ENCODE measurements around the gene MOGAT3. TPM values are rescaled to one million over a fixed set of nuclear protein-coding genes. Genes with fewer than 3 reads are reported as not detected.
A peak's percentile ranks its signal among the peaks of the same experiment; 100 is the strongest.

The MOGAT3 gene, protein sequence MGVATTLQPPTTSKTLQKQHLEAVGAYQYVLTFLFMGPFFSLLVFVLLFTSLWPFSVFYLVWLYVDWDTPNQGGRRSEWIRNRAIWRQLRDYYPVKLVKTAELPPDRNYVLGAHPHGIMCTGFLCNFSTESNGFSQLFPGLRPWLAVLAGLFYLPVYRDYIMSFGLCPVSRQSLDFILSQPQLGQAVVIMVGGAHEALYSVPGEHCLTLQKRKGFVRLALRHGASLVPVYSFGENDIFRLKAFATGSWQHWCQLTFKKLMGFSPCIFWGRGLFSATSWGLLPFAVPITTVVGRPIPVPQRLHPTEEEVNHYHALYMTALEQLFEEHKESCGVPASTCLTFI
- 1 to 10 TPM in 1 of 3 donors, under 1 TPM in 2; 0.83 to 1.7 (median 0.90) TPM for polyA plus RNA-seq (ENCODE audit: insufficient read length in 3 of 3)
- long read RNA-seq, donor 1: 0 reads
- long read RNA-seq, donor 2: 0 reads
- long read RNA-seq, donor 3: 0 reads
- long read RNA-seq, donor 4: 0 reads
- long read RNA-seq, donor 5: 0 reads
- long read RNA-seq, donor 6: 0 reads
- long read RNA-seq, donor 7: 0 reads
- long read RNA-seq, donor 8: 0 reads
- long read RNA-seq, donor 9, partial matches to known transcripts: 0 of 1 reads
- long read RNA-seq, donor 9, other reads (novel, unspliced or antisense): 0 of 1 reads
- long read RNA-seq, donor 10: 0 reads
- long read RNA-seq, donor 11: 0 reads
- long read RNA-seq, donor 12: 0 reads
- long read RNA-seq, donor 13: 0 reads
- long read RNA-seq, donor 14: 0 reads
- long read RNA-seq, donor 15, partial matches to known transcripts: 0 of 1 reads
- long read RNA-seq, donor 15, other reads (novel, unspliced or antisense): 0 of 1 reads
- long read RNA-seq, donor 16: 0 reads

DNA sequence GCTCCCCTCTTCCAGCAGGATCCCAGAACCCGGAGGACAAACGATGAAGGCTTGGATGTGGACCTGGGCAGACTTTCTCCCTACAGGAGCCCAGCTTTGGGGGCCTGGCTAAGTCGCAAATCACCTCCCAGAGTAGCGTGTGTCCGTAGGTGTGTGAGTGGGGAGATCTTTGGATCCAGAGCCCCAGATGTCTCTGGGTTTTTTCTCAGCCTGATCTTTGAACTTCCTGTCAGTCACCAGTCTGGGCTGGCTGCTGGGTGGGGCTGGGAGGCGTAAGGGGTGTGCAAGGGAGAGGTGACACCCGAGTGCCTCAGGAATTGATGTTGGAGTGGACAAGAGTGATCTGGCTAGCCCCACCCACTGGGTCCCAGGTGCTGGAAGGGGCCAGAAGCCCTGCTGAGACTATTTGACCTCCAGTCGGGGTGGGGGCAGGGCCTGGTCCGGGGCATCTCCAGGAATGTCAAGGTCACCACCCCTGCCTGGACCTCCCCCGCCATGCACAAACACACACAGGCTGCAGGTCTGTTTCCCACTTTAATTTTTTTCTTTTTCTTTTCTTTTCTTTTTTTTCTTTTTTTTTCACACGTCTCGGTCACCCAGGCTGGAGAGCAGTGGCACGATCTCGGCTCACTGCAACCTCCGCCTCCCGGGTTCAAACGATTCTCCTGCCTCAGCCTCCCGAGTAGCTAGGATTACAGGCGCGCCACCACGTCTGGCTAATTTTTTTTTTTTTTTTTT is at the start of gene MOGAT3:
Gene MOGAT3, minus strand, starts transcription at position 175 of the 738 bp plus-strand sequence. CDS start 182 bp downstream, outside the sequence.
- DNase-seq: no peak

GRCh38 chr7:101250324-101250723 is 49.5 kb upstream of the MOGAT3 start:
- DNase-seq: no peak

- no peak for DNase-seq
These were observed 47.4 kb upstream of the MOGAT3 start for GRCh38 chr7:101248276-101248675.

DNA sequence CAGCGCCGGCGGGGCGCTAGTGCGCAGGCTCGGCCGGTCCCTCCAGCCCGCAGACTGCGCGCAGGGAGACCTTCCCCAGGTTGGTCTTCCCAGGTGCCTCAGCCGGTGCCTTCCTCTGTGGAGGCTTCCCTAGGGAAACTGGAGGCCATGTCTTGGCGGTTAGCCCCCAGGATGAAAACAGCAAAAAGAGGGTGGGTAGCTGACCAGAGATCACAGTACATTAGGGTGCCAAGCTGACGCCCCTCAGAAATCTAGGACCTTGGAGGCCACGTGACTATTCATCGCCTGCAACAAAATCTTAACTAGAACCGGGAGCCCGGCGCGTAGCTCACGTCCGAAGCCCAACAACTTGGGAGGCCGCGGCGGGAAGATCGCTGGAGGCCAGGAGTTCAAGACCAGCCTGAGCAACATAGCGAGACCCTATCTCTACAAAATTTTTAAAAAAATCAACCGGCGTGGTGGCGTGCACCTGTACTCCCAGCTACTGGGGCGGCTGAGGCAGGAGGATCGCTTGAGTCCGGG is 44.4 kb upstream of the MOGAT3 start:
- no peak for DNase-seq

DNA sequence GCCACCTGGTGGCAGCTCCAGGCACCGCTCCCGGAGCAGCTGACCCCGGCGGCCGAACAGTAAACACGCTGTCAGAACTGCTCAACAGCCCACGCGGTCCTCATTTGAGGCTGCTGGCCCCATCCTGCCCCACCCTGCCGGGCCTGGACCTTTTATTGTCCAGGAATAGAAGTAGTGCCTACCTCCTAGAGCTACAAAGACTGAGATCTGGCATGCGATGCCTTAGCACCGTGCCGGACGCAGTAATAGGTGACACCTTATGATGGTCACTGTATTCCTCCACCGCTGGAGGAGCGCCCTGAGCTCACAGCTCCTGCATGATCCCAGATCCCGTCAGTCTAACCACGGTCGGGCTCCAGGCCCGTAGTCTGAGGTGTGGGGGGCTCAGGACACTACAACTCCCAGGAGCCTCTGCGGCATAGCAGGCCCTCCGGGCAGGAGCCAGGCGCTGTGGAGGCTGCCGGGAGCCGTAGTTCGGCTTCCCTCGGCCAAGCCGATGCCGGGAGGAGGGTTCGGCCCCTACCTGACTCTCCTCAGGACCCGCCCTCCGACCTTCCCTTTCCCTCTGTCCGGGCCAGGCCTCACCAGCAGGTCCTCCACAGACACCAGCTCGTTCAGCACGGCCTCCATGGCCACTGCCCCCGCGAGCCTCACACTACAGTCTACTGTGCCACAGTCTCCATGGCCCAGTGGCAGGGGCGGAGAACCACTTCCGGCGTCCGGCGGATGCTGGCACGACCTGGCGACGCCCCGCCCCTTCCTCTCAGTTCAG is 43.7 kb upstream of the MOGAT3 start, which contains the start of gene FIS1:
Gene FIS1, minus strand, starts transcription at position 707 of the 772 bp plus-strand sequence. Its CDS starts 77 bp downstream, at position 630.
- DNase-seq: peak; percentile 91

GRCh38 chr7:101243646-101244374 is 43.0 kb upstream of the MOGAT3 start:
- DNase-seq: no peak

DNA sequence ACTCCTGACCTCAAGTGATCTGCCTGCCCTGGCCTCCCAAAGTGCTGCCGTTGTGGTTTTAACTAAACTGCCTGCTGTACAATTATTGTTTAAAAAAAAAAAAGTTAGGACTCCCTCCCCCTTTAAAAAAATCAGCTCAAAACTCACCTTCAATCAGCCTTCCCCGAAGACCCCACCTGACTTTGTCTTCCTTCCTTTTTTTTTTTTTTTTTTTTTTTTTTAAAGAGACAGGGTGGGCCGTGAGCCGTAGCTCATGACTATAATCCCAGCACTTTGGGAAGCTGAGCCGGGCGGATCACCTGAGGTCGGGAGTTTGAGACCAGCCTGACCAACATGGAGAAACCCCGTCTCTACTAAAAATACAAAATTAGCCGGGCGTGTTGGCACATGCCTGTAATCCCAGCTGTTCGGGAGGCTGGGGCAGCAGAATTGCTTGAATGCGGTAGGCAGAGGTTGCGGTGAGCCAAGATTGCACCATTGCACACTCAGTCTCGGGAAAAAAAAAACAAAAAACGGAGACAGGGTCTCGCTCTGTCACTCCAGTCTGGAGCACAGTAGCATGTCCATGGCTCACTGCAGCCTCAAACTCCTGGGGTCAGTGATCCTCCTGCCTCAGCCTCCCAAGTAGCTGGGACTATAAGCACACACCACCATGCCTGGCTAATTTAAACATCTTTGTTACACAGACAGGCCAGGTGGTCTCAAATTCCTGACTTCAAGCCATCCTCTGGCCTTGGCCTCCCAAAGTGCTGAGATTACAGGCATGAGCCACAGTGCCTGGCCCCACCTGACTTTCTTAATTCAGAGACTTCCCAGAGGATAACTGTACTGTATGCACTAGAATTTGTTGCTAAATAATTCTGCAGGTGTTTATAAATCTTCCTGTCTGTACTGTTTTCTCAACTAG is 40.9 kb upstream of the MOGAT3 start:
- DNase-seq: no peak

DNA sequence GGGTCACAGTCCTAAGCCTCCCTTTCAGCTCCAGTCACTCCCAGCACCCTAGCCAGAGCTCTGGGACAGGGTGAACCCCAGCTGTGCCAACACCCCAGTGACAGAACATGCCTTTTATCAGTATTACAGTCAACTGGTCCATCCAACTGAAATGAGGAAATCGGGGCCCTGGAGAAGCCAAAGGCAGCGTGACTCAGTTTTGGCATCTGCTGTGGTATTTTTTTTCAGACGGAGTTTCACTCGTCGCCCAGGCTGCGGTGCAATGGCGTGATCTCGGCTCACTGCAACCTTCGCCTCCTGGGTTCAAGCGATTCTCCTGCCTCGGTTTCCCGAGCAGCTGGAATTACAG is 40.2 kb upstream of the MOGAT3 start:
- DNase-seq: no peak

- DNase-seq: no peak
These were observed 39.6 kb upstream of the MOGAT3 start for GRCh38 chr7:101240226-101241014.

DNA sequence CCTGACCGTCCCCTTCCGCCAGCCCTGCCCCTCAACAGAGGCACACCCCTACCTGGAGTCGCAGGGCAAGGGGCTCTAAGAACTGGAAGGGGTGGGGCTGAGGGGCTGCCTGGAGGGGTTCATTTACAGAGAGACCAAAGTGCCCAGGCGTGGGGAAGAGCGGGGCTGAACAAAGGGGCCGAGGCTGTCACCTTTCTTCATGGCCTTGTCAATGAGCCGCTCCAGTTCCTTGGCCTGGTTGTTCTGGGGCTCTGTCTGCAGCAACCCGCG is 39.0 kb upstream of the MOGAT3 start:
- no peak for DNase-seq

DNA sequence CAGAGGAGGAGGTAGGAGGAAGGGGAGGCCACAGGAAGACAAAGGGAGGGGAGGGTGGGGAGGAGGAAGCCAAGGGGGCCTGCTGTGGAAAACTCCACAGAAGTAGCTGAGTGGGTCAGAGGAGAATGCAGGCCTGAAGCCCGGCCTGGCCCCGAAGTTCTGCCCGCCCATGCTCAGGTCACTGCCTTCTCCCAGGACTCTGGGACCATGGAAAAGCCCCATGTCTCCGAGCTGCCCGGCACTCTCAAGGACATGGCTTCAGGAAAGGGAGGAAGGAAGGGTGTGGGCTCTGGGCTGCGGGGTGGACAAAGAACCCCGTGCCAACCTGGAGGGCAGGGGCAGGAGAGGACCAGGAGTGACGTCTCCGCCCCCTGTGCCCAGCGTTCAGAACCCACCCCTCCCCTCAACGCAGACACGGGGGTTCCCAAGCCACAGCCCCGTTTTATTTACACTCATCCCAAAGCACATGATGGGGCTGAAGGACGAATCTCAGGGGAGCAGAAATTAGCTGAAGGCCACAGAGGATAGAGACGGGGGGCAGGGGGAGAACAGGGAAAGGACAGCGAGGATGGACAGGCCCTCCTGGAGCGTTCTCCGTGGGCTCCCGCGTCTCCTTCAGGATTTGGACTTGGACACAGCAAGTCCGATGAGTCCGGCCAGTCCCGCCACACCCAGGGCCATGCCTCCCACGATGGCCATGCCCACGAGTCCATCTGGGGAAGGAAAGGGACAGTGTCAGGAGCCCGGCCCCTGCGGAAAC is 38.5 kb upstream of the MOGAT3 start:
- DNase-seq: no peak

- DNase-seq: no peak
These were observed 37.7 kb upstream of the MOGAT3 start for GRCh38 chr7:101238226-101239182.

DNA sequence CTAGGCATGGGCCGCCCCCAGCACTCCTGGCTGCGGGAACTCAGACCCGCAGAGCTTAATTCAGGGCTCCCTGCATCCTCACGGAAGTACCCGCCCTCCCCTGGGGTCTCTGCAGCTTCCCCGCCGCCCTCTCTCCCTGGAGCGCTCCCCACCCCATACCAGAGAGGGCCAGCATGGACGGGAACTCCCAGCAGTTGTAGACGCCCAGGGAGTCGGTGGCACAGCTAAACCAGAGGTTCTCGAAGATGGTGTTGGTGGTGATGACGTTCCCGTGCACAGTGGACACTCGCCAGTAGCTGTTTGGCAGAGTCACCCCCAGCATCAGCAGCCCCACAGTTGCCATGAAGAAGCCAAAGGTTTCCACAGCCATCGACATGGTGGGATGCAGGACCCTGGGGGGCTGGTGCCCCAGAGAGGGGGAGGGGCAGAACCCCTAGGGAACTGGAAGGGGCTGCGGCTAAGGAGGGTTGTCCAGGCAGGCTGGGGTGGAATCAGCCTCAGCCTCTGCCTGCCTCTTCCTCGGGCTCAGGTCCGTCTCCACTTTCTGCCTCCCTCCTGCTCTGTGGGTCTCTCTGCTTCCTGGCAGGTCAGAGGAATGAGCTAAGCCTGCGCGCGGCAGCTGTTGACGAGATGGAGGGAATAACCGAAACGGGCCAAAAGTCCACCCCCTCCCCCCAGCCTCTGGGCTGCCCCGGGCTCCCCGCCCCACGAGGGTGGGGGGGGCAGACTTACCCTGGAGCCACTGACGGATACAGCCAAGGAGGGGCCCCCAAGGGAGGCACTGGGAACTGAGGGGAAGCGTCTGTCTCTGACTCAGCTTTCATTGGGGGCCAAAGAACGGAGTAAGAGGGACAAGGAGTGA is 36.6 kb upstream of the MOGAT3 start, which contains the start of gene CLDN15:
Gene CLDN15, minus strand, starts transcription at position 597 of the 862 bp plus-strand sequence. Its CDS starts 221 bp downstream, at position 376.
- no peak for DNase-seq

GRCh38 chr7:101236292-101236835 is 35.5 kb upstream of the MOGAT3 start:
- no peak for DNase-seq

- no peak for DNase-seq
These were observed 34.7 kb upstream of the MOGAT3 start for GRCh38 chr7:101235522-101235921.
